HG03097 (cell line): ENCODE results near the gene CEACAM7.
"Not testable (repeated sequence)": the region's sequence is repeated elsewhere in the genome, so short reads cannot be mapped to it uniquely, and the experiment has no call there.

ENCODE experiments used
- ATAC-seq: cut with Tn5 transposase; IDR thresholded peaks from one replicate; pipeline ENCODE4 v1.9.1; 2021; ENCODE audit not compliant: unreplicated experiment, low FRiP score

Gene CEACAM7

GRCh38 chr19:41657157-41657556 lies 30.9 kb downstream of the CEACAM7 start:
- no peak for ATAC-seq

- ATAC-seq: not testable (repeated sequence)
These were observed 31.3 kb downstream of the CEACAM7 start for GRCh38 chr19:41656756-41657155.

- ATAC-seq: no peak
These were observed 35.8 kb downstream of the CEACAM7 start for GRCh38 chr19:41652250-41652649.

- ATAC-seq: no peak
These were observed 38.2 kb downstream of the CEACAM7 start for GRCh38 chr19:41649827-41650226.

GRCh38 chr19:41646589-41647204 lies 41.4 kb downstream of the CEACAM7 start:
- no peak for ATAC-seq

GRCh38 chr19:41641879-41642485 lies 46.1 kb downstream of the CEACAM7 start:
- ATAC-seq: no peak

- no peak for ATAC-seq
These were observed 49.4 kb downstream of the CEACAM7 start for GRCh38 chr19:41638641-41639081.

GRCh38 chr19:41637484-41637883 lies 50.6 kb downstream of the CEACAM7 start:
- ATAC-seq: no peak

GRCh38 chr19:41627966-41628675 lies 59.9 kb downstream of the CEACAM7 start:
- ATAC-seq: no peak

GRCh38 chr19:41626877-41627276 lies 61.2 kb downstream of the CEACAM7 start, which contains the start of gene CEACAM4:
CEACAM4 (minus strand) TSS chr19:41627074; CDS start chr19:41626963, 111 bp downstream.
- ATAC-seq: no peak

- no peak for ATAC-seq
These were observed 61.8 kb downstream of the CEACAM7 start for GRCh38 chr19:41626278-41626677.

GRCh38 chr19:41624937-41625336 lies 63.1 kb downstream of the CEACAM7 start:
- no peak for ATAC-seq

GRCh38 chr19:41624515-41624914 lies 63.6 kb downstream of the CEACAM7 start:
- no peak for ATAC-seq

GRCh38 chr19:41623360-41623759 lies 64.7 kb downstream of the CEACAM7 start:
- no peak for ATAC-seq
